Iris pigment epithelial cell (primary cell): ENCODE data around the gene NTN5.

ENCODE experiments used
- DNase-seq: peaks from one replicate; pipeline ENCODE4 v3.0.0-alpha.2; 2011; ENCODE audit warnings: low read depth

NTN5 gene

DNA sequence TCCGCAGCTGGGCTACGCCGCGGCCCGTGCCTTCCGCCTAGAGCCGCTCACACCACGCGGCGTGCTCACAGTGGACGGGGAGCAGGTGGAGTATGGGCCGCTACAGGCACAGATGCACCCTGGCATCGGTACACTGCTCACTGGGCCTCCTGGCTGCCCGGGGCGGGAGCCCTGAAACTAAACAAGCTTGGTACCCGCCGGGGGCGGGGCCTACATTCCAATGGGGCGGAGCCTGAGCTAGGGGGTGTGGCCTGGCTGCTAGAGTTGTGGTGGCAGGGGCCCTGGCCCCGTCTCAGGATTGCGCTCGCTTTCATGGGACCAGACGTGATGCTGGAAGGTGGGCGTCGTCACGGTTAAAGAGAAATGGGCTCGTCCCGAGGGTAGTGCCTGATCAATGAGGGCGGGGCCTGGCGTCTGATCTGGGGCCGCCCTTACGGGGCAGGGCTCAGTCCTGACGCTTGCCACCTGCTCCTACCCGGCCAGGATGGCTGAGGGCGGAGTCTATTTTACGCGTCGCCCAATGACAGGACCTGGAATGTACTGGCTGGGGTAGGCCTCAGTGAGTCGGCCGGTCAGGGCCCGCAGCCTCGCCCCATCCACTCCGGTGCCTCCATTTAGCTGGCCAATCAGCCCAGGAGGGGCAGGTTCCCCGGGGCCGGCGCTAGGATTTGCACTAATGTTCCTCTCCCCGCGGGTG is 43.1 kb downstream of the NTN5 start:
- DNase-seq = peak; percentile 67

GRCh38 chr19:48629297-48629598 is 43.6 kb downstream of the NTN5 start:
- no peak for DNase-seq

GRCh38 chr19:48628486-48629296 is 44.1 kb downstream of the NTN5 start:
- no peak for DNase-seq

GRCh38 chr19:48627865-48628314 is 44.9 kb downstream of the NTN5 start:
- no peak for DNase-seq

GRCh38 chr19:48627201-48627864 is 45.5 kb downstream of the NTN5 start:
- no peak for DNase-seq

DNA sequence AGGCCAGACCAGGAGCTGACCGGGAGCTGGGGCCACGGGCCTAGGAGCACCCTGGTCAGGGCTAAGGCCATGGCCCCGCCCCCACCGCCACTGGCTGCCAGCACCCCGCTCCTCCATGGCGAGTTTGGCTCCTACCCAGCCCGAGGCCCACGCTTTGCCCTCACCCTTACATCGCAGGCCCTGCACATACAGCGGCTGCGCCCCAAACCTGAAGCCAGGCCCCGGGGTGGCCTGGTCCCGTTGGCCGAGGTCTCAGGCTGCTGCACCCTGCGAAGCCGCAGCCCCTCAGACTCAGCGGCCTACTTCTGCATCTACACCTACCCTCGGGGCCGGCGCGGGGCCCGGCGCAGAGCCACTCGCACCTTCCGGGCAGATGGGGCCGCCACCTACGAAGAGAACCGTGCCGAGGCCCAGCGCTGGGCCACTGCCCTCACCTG is 46.9 kb downstream of the NTN5 start:
- no peak for DNase-seq

DNA sequence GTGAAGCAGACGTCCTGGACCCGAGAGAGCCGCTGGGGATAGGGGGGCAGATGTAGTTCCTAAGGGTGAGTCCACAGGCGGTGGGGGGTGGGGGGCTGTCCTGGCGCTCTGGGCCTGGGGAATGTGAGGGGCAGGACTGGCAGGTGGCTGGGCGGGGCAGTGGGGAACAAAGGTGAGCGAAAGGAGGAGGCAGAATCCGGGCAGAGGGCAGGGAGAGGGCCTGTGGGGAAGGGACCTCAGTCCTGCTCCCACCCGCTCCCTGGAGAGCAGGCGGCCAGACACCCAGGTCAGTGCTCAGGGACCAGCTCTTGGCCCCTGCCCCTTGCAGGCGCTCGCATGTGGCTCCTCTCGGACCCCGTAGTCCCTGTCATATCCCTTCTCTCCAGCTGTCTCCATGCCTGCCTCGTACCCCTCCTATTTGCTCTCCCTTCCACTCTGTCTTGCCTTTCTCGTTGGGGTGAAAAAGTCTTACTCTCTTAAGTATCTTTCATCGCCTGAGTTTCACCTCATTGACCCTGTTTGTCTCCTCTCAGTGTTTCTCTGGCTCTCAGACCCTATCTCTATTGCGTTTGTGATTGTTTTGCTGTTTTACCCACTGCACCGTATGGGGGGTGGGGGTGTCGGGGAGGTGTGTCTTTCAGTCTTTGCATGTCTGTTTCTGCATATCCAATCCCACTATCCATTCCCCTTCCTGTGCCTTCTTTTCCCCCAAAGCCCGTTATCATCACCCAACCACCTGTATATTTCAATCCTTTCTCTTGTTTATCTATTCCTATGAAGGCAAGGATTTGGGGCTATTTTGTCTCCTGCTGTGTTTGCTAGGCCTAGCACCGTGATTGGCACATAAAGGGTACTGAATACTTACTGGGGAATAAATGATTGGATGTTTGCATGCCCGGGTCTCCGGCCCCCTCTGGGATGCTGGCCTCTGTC is 47.8 kb downstream of the NTN5 start:
- no peak for DNase-seq

DNA sequence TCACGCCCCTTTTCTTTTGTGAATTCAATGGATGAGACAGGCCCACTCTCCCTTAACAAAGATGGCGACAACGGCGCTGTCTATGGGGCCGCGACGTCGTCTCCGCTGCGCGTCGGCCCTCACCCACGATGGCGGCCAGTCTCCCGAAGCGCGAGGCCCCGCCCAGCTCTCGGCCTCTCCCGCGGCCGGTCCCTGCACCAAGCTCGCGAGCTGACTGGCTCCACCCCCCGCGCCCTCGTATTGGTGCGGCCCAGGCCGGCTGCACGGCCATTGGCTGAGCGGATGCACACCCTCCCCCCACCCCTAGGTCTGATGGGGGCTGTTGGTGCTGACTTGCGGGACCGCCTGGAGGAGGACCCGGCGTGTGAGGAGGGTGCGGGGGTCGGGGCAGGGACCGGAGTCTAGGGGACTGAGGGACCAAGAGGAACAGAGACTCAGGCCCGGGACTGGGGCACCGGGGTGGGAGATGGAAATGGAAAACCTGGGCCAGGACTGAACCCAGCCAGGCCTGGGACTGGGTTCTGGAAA is 48.7 kb downstream of the NTN5 start:
- DNase-seq = peak; percentile 98

DNA sequence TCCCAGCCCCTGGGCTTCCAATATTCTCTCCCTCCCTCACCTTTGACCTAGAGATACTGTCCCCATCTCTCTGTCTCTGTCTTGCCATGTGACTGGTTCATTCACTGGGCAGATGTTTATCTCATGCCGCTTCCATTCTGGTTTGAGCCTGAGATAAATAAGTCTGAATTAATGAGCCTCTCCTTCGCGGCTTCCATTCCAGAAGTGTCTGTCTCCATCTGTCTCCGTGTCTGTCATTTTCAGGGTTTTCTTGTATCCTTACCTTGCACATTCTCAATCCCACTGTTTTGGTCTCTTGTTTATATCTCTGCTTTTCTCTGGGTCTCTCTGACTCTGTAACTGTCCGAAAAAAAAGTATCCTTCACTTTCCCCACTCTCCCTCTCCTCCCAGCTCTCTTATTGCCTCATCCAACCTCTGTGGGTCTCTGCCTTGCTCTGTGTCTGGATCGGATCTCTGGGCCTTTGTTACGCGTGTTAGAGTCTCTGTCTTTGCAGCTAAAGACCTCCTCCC is 49.2 kb downstream of the NTN5 start:
- no peak for DNase-seq

GRCh38 chr19:48619692-48620585 is 52.9 kb downstream of the NTN5 start:
- DNase-seq = no peak

GRCh38 chr19:48618916-48619691 is 53.7 kb downstream of the NTN5 start, which contains the start of the genes RPL18 and SPHK2:
Gene RPL18 (minus strand): TSS chr19:48619178. CDS start chr19:48619143, 35 bp downstream.
Gene SPHK2 (plus strand): TSS chr19:48619506. CDS start chr19:48620515, 1,009 bp downstream.
- DNase-seq = peak; percentile 100

DNA sequence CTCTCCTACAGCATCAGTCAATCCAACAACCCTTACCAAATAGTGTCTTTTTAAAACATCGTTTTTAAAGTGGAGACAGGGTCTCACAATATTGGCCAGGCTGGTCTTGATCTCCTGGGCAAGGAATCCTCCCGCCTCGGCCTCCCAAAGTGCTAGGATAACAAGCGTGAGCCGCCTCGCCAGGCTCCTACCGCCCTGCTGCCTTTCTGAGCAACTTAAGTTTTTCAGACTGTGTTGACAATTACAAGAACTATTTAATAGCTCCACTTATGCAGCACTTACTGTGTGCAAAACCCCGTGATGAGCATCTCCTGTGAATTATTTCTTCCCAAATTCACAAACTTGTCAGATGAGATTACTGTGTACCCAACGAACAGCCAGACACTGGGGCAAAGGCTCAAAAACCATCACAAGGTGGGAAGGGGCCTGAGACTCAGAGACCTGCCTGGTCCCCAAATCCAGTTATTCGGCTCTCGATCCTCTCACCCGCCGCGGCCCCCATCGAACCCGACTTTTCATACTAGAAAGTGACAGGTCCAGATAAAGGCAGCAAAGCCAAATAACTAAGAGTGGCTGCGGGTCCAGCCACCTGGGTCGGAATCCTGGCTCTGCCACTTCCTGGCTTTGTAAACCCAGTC is 54.4 kb downstream of the NTN5 start:
- no peak for DNase-seq

DNA sequence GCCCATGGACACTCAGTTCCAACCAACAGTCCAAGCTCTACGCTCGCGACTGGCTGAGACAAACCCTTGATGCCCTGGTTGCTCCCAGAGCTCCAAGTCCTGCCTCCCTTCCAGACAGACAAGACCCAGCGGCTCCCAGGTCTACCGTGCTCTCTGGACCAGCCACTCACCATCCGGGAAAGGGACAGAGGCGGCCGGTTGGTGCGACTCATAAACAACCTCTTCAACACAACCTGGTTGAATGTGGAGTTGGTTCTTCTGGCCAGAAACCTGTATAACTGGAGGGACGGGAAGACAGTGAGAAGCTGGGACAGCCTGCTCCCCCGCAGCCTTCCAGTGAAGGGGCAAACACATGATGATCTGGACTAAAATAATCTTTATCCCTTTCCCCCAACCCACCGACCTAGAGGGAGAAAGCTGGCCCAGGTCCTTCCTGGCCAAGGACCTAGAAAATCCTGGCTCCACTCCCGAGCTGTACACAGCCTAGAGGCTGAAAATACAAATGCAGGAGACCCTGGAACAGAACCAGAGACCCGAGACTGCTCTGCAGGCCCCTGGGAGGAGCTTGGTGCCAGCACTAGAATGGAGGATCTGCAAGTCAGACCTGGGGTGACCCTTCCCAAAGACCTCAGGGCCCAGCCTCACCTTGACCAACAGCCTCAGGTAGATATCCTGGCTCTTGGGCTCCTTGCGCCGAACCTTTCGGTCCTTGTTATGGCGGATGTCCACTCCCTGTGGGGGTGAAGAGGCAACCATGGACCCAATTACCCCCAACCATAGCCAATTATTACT is 55.5 kb downstream of the NTN5 start:
- no peak for DNase-seq

DNA sequence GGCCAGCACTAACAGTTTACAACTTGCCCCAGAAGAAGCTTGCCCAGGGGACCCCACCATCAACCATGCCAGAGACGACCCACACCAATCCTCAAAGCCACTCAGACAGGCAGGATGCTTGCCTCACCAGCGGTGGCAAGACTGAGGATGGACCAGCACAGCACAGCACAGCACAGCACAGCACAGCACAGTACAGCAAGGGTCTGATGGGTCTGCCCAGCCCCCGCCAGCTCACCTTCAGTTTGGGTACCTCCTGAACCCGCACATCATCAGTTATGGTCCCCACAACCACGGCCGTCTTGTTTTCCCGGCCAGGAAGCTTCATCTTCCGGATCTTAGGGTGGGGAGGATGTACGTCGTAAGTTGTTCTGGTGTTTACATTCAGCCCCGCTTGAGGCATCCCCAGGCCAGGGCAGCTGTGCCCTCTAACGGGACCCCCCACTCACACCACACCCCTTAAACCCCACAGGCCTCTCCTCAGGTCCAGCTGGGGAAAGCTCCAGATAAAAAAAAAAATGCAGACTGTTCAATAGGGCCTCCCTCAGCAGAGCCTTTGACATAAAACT is 56.2 kb downstream of the NTN5 start:
- DNase-seq = no peak

DNA sequence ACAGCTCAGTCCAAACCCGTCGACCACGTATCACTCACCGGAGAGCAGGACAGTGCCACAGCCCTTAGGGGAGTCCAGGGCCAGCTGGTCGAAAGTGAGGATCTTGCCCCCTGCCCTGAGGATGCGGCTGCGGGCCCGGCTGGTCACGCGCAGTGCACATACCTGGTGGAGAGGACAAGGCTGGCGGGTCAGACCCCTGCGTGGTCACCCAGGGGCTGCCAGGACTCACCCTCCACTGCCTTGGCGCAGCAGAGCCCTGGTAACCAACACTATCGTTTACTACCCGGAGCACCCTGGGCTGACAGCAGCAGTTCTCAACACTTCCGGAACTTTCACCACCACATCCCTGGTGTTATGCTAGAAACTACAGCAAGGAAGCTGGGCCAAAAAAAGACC is 56.8 kb downstream of the NTN5 start:
- no peak for DNase-seq

DNA sequence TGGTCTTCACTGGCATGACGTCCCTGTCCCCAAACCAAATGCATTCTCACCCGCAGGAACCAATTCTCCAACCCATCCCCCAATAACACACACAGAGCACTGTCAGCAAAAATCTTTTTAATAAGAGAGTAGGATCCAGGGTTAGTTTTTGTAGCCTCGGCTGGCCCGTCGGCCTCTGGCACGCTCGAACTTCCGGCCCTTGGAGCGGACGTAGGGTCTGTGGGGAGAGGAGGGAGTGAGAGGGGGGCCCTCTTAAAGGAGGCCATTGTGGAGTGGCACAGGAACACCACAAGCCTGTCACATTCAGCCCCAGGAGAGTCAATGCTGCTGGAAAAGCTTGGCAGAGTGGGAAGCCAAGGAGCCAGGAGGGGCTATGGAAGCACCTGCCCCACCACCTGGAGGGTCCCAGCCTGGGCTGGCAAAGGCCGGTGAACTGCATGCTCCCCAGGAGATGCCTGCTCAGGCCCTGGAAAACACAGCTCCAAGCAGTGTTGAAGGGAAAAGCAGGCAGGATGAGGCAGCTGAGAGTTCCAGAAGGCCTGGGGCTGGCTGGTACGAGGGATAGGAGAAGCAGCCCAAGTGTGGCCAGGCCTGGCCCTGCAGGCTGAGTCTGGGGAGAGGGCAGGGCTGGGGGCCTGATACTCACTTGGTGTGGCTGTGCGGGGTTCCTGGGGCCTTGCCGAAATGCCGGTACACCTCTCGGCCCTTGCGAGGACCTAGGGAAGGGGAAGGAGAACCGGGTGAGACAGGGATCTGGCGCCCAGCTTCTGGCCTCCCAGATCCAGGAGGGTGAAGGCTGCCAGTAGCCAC is 57.4 kb downstream of the NTN5 start:
- no peak for DNase-seq
